Psoas muscle (tissue), 8 donors: ENCODE data around the gene FGGY. TPM values are rescaled to one million over a fixed set of nuclear protein-coding genes. Genes with fewer than 3 reads are reported as not detected.

Experiments
- ATAC-seq, 4 donors: fragments of 200-7000 bp; cut with Tn5 transposase; one replicate each; pipeline ENCODE4 v1.9.1; 2020; ENCODE audit warnings: moderate library complexity in 3 of 4, mild to moderate bottlenecking in 2 of 4
- DNase-seq, 2 donors: peaks; one replicate each; pipeline ENCODE4 v3.0.0-alpha.2; 2020
- H3K27ac ChIP-seq: fragments of 200-600 bp; one replicate; pipeline ENCODE4 v1.8.0; 2022
- H3K27me3 ChIP-seq, 3 donors: fragments of 200-600 bp in 1 of 3; one replicate each; pipeline versions ENCODE4 v1.6.1 to v1.8.0; 2013 to 2022; ENCODE audit warnings: low read length in 2 of 3, mild to moderate bottlenecking in 2 of 3, moderate library complexity in 1 of 3; ENCODE audit not compliant: insufficient read depth in 3 of 3
- H3K36me3 ChIP-seq, 2 donors: fragments of 200-600 bp in 1 of 2; one replicate each; pipeline versions ENCODE4 v1.6.1 to v1.8.0; 2013 to 2022; ENCODE audit warnings: low read depth in 1 of 2, mild to moderate bottlenecking in 1 of 2, moderate library complexity in 1 of 2; ENCODE audit not compliant: insufficient read depth in 1 of 2
- H3K4me1 ChIP-seq: fragments of 200-600 bp; one replicate; pipeline ENCODE4 v1.8.0; 2022
- H3K4me3 ChIP-seq: fragments of 200-600 bp; one replicate; pipeline ENCODE4 v1.8.0; 2022; ENCODE audit warnings: mild to moderate bottlenecking
- H3K9me3 ChIP-seq: fragments of 200-600 bp; one replicate; pipeline ENCODE4 v1.8.0; 2022
- CTCF ChIP-seq: fragments of 200-600 bp; IDR thresholded peaks from one replicate; pipeline ENCODE4 v1.8.0; 2022; ENCODE audit warnings: antibody characterized with exemption
- WGBS, 3 donors: extraction: QIAGEN DNeasy Blood & Tissue Kit; methylation state at CpG; one replicate each; pipeline versions ENCODE4 v1.1.6 to v1.1.7; 2013; 5-methylcytosine and 5-hydroxymethylcytosine counted together
- intact Hi-C, 2 donors: fragments of 100-400 bp; cut with DNase I; formaldehyde crosslinking; loops; one replicate each; pipeline versions ENCODE4 v1.11.0 to v1.14.2; 2022
- polyA plus RNA-seq, 3 donors: library from polyadenylated mRNA; stranded (reverse); fragments of 200-250 nt; gene quantifications; one replicate each; pipeline ENCODE4 v1.2.3, GENCODE V29; 2013
- total RNA-seq, 4 donors: library from RNA; stranded (reverse); fragmentation: NEBNext Ultra II Directional in 2 of 4; extraction: Animal tissue kit (Norgen Biotek cat#: 25700) in 2 of 4; gene quantifications; one replicate each; pipeline versions ENCODE4 v1.2.1 to v1.2.4, GENCODE V29; 2021 to 2023
- donor health status: healthy with polysubstance abuse.
- donor health status: DM: no; HTN: no; CAD: no; lungs with moderate emphysema.
- donor health status: Bipolar disorder and iron deficiency.
- donor health status: healthy.
- donor health status: DM: yes; HTN: yes; CAD: no.
- donor health status: DM: no; HTN: no; CAD: no.
- donor health status: DM: no; HTN: no; CAD: no.
- donor health status: DM: yes; HTN: yes; CAD: no.

The FGGY gene
- total and polyA plus RNA-seq, 7 donors = 11.9 to 72.2 (median 46.5) TPM

DNA sequence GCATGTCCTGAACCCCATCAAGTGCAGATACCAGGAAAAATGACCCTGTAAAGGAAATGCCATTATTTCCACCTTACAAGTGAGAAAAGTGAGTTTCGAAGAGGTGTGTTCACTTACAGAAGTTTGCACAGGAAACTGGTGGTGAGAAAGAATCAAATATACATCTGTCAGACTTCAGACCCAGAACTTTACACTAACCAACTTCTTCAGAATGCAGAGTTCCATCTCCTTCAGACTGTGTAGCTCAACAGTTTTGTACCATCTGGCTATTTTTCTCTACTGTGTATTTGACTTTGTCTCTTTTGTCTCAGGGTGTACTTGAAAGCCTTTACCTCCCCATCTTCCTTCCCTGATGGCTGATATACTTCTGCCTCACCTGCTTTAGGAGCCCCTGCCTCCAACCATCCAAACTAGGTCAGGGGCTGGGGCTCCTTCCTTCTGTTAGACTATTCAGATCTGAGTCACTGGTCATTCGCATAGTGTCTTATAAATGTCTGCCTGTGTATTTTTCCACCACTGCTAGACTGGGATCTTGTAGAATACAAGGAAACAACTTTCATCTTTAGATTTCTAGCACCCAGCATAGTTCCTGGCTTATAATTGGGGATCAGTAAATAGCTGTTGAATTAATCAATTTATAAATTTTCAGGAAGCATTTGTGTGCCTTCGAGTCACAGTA, 247.9 kb downstream of the FGGY start:
- peaks cover 47% of the 10 kb centered on the region for H3K4me1 ChIP-seq
- peak overlapping the region; percentile 11 for H3K27ac ChIP-seq
- H3K36me3 ChIP-seq = no peaks in the 10 kb centered on the region
- no peaks in the 10 kb centered on the region for H3K9me3 ChIP-seq
- no peak for TF ChIP-seq CTCF
- H3K27me3 ChIP-seq = no peaks in the 10 kb centered on the region
- WGBS, 3 donors = 96 to 98% (median 97%) methylated on average over 3 of the region's 3 CpGs
- intact Hi-C loops = loop anchor here in 1 of 2 donors (10.0 kb wide), 1 partner anchor 50 kb away; no protein-coding TSS in a partner anchor
- DNase-seq (no peak), ATAC-seq (no peak)
- no peak overlapping the region for H3K4me3 ChIP-seq

- Histone ChIP-seq H3K27me3 (no peaks in the 10 kb centered on the region), H3K36me3 (no peaks in the 10 kb centered on the region), H3K9me3 (no peaks in the 10 kb centered on the region), H3K4me1 (peaks cover 44% of the 10 kb centered on the region), H3K4me3 (no peak overlapping the region), H3K27ac (peak overlapping the region; percentile 11)
- DNase-seq = no peak
- peak; percentile 52 to 70 (median 65) for ATAC-seq
- TF ChIP-seq CTCF = no peak
- WGBS, 3 donors = 25 to 46% (median 35%) methylated on average over 2 of the region's 2 CpGs
- intact Hi-C loops = loop anchor here in 1 of 2 donors (10.0 kb wide), 1 partner anchor 49 kb away; no protein-coding TSS in a partner anchor
Measured at GRCh38 chr1:59545830-59546229, 248.9 kb downstream of the FGGY start.

- Histone ChIP-seq H3K27ac (peak overlapping the region; percentile 24), H3K9me3 (no peaks in the 10 kb centered on the region), H3K27me3 (no peaks in the 10 kb centered on the region), H3K36me3 (no peaks in the 10 kb centered on the region), H3K4me1 (peaks cover 33% of the 10 kb centered on the region), H3K4me3 (no peak overlapping the region)
- no peak for TF ChIP-seq CTCF
- WGBS, 3 donors = 83 to 86% (median 84%) methylated on average over 5 of the region's 5 CpGs
- intact Hi-C loops = loop anchor here in 1 of 2 donors (10.0 kb wide), 1 partner anchor 46 kb away; no protein-coding TSS in a partner anchor
- ATAC-seq (no peak), DNase-seq (no peak)
Measured at GRCh38 chr1:59549066-59549837, 252.4 kb downstream of the FGGY start.

DNA sequence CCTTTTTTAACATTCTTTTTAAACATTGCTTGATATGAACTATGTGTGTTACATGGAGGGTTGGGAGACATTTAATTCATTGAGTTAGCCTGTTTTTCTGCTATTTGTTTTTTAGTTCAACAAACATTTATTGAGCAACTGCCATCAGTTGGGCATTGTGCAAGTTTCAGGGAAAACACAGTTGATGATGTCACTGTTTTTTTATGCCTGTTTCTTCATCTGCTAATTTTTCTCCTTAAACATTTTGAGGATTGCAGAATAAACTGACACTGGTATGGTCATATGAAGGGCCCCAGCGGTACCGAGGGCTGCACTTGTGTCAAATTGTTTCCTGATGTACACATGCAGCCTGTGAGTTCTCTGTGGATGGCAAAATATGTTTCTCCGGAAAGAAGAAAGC, 253.0 kb downstream of the FGGY start:
- H3K36me3 ChIP-seq = no peaks in the 10 kb centered on the region
- no peak overlapping the region for H3K4me3 ChIP-seq
- WGBS, 3 donors = 47 to 72% (median 66%) methylated on average over 3 of the region's 3 CpGs
- H3K9me3 ChIP-seq = no peaks in the 10 kb centered on the region
- TF ChIP-seq CTCF = no peak
- H3K27me3 ChIP-seq = no peaks in the 10 kb centered on the region
- ATAC-seq (peak in 1 of 4 donors; percentile 35), DNase-seq (peak in 1 of 2 donors; percentile 30)
- peaks cover 38% of the 10 kb centered on the region for H3K4me1 ChIP-seq
- intact Hi-C loops = loop anchor here in 1 of 2 donors (10.0 kb wide), 1 partner anchor 45 kb away; no protein-coding TSS in a partner anchor
- peak overlapping the region; percentile 28 for H3K27ac ChIP-seq
